Panc1 (cell line): ENCODE data around the gene POTEJ.
"Not testable (repeated sequence)": the region's sequence is repeated elsewhere in the genome, so short reads cannot be mapped to it uniquely, and the experiment has no call there.

Experiments used
- POLR2AphosphoS5 ChIP-seq: IDR thresholded peaks from 2 replicates; pipeline ENCODE4 v1.6.1; 2012; ENCODE audit warnings: mild to moderate bottlenecking, low read depth, low read length, moderate library complexity
- SIN3A ChIP-seq: IDR thresholded peaks from 2 replicates; pipeline ENCODE4 v1.6.1; 2012; ENCODE audit warnings: low read depth, mild to moderate bottlenecking, low read length, moderate library complexity, borderline replicate concordance; ENCODE audit not compliant: insufficient read depth
- TCF7L2 ChIP-seq: IDR thresholded peaks from 2 replicates; pipeline ENCODE4 v1.6.1; 2011; ENCODE audit warnings: mild to moderate bottlenecking, low read depth, low read length, inconsistent platforms
- TF ChIP-seq, protein P1 (sequence below): fragments of 450-650 bp; IDR thresholded peaks from 2 replicates; pipeline ENCODE4 v1.5.1; 2017; ENCODE audit warnings: mild to moderate bottlenecking
- TF ChIP-seq, protein P2 (sequence below), 2 experiments: IDR thresholded peaks; 2 replicates each; pipeline ENCODE4 v1.6.1; 2011 to 2012; ENCODE audit warnings: low read depth in 2 of 2, control low read depth in 1 of 2, low read length in 1 of 2, mild to moderate bottlenecking in 1 of 2, moderate library complexity in 1 of 2; ENCODE audit not compliant: insufficient read depth in 1 of 2

DNA sequence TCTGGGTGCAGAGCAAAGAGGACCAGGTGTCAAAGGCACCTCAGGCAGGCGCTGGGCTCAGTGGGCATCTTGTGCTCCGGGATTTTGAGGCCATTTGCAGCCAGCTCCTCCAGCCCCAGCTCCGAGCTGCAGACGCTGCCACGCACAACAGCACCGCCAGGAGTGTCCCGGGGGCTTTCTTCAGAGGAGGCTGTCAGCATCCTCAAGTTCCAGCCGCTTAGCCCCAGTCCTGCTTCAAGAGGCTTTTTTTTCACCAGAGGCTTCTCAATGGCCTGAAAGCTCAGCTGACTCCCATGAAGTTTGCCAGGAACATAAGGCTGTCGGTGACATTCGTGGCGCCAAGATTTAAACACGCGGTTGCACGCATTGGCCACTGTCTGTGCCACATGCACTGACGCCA lies 754 bp upstream of the POTEJ start:
- TF ChIP-seq, protein P1, sequence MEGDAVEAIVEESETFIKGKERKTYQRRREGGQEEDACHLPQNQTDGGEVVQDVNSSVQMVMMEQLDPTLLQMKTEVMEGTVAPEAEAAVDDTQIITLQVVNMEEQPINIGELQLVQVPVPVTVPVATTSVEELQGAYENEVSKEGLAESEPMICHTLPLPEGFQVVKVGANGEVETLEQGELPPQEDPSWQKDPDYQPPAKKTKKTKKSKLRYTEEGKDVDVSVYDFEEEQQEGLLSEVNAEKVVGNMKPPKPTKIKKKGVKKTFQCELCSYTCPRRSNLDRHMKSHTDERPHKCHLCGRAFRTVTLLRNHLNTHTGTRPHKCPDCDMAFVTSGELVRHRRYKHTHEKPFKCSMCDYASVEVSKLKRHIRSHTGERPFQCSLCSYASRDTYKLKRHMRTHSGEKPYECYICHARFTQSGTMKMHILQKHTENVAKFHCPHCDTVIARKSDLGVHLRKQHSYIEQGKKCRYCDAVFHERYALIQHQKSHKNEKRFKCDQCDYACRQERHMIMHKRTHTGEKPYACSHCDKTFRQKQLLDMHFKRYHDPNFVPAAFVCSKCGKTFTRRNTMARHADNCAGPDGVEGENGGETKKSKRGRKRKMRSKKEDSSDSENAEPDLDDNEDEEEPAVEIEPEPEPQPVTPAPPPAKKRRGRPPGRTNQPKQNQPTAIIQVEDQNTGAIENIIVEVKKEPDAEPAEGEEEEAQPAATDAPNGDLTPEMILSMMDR = not testable (repeated sequence)
- not testable (repeated sequence) for TF ChIP-seq POLR2AphosphoS5, SIN3A, TCF7L2
- TF ChIP-seq, protein P2, sequence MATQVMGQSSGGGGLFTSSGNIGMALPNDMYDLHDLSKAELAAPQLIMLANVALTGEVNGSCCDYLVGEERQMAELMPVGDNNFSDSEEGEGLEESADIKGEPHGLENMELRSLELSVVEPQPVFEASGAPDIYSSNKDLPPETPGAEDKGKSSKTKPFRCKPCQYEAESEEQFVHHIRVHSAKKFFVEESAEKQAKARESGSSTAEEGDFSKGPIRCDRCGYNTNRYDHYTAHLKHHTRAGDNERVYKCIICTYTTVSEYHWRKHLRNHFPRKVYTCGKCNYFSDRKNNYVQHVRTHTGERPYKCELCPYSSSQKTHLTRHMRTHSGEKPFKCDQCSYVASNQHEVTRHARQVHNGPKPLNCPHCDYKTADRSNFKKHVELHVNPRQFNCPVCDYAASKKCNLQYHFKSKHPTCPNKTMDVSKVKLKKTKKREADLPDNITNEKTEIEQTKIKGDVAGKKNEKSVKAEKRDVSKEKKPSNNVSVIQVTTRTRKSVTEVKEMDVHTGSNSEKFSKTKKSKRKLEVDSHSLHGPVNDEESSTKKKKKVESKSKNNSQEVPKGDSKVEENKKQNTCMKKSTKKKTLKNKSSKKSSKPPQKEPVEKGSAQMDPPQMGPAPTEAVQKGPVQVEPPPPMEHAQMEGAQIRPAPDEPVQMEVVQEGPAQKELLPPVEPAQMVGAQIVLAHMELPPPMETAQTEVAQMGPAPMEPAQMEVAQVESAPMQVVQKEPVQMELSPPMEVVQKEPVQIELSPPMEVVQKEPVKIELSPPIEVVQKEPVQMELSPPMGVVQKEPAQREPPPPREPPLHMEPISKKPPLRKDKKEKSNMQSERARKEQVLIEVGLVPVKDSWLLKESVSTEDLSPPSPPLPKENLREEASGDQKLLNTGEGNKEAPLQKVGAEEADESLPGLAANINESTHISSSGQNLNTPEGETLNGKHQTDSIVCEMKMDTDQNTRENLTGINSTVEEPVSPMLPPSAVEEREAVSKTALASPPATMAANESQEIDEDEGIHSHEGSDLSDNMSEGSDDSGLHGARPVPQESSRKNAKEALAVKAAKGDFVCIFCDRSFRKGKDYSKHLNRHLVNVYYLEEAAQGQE (IDR thresholded peaks at IDR 0.05; ENCODE audit: insufficient read depth in 1 of 2, low read depth in 2 of 2, low read length in 1 of 2) = not testable (repeated sequence)
